GM23248 (cell line): ENCODE data around the gene SORT1. TPM values are rescaled to one million over a fixed set of nuclear protein-coding genes. Genes with fewer than 3 reads are reported as not detected.
A peak's percentile ranks its signal among the peaks of the same experiment; 100 is the strongest.

Experiments
- DNase-seq: peaks from one replicate; pipeline ENCODE4 v3.0.0-alpha.2; 2015
- H2AFZ ChIP-seq: fragments of 200-600 bp; sonication (generic); 2 replicates; pipeline ENCODE4 v1.6.1; 2016; ENCODE audit warnings: antibody characterized with exemption
- H3F3A ChIP-seq: fragments of 200-600 bp; sonication (generic); 2 replicates; pipeline ENCODE4 v1.6.1; 2016; ENCODE audit warnings: mild to moderate bottlenecking, antibody characterized with exemption, mixed run types; ENCODE audit not compliant: insufficient read depth
- H3K27ac ChIP-seq: fragments of 200-600 bp; sonication (generic); 2 replicates; pipeline ENCODE4 v1.5.1; 2016; ENCODE audit warnings: mild to moderate bottlenecking
- H3K27me3 ChIP-seq: fragments of 200-600 bp; sonication (generic); replicated peaks from 2 replicates; pipeline ENCODE4 v1.6.1; 2016; ENCODE audit warnings: mild to moderate bottlenecking; ENCODE audit not compliant: insufficient read depth
- H3K36me3 ChIP-seq: fragments of 200-600 bp; sonication (generic); 2 replicates; pipeline ENCODE4 v1.6.1; 2016; ENCODE audit warnings: low read depth, mild to moderate bottlenecking
- H3K4me1 ChIP-seq: fragments of 200-600 bp; sonication (generic); 2 replicates; pipeline ENCODE4 v1.6.1; 2016; ENCODE audit warnings: mild to moderate bottlenecking; ENCODE audit not compliant: insufficient read depth
- H3K4me2 ChIP-seq: fragments of 200-600 bp; sonication (generic); one replicate; pipeline ENCODE4 v1.6.1; 2016; ENCODE audit warnings: mild to moderate bottlenecking; ENCODE audit not compliant: unreplicated experiment
- H3K4me3 ChIP-seq: fragments of 200-600 bp; sonication (generic); 2 replicates; pipeline ENCODE4 v1.5.1; 2016; ENCODE audit warnings: mild to moderate bottlenecking
- H3K79me2 ChIP-seq: fragments of 200-600 bp; sonication (generic); 2 replicates; pipeline ENCODE4 v1.6.1; 2016; ENCODE audit warnings: mild to moderate bottlenecking; ENCODE audit not compliant: insufficient read depth
- H3K9ac ChIP-seq: fragments of 200-600 bp; sonication (generic); 2 replicates; pipeline ENCODE4 v1.6.1; 2016; ENCODE audit warnings: mild to moderate bottlenecking
- H3K9me2 ChIP-seq: fragments of 200-600 bp; sonication (generic); 2 replicates; pipeline ENCODE4 v1.6.1; 2016; ENCODE audit warnings: mixed run types, mild to moderate bottlenecking, moderate library complexity; ENCODE audit not compliant: insufficient read depth
- H3K9me3 ChIP-seq: fragments of 200-600 bp; sonication (generic); one replicate; pipeline ENCODE4 v1.6.1; 2017; ENCODE audit warnings: low read depth
- H4K20me1 ChIP-seq: fragments of 200-600 bp; sonication (generic); 2 replicates; pipeline ENCODE4 v1.6.0; 2016; ENCODE audit not compliant: insufficient read depth
- EZH2 ChIP-seq: fragments of 200-600 bp; sonication (generic); IDR thresholded peaks from 2 replicates; pipeline ENCODE4 v1.6.1; 2018; ENCODE audit warnings: antibody characterized with exemption, mild to moderate bottlenecking; ENCODE audit not compliant: insufficient read depth, poor library complexity, severe bottlenecking
- EZH2phosphoT487 ChIP-seq: fragments of 200-600 bp; sonication (generic); IDR thresholded peaks from 2 replicates; pipeline ENCODE4 v1.6.1; 2018; ENCODE audit warnings: antibody characterized with exemption, moderate library complexity, mild to moderate bottlenecking, low read depth; ENCODE audit not compliant: insufficient read depth
- WGBS, 2 experiments: methylation state at CpG; one replicate each; pipeline ENCODE4 v1.1.6; 2015 to 2017; ENCODE audit warnings: low lambda C conversion rate in 2 of 2, low coverage in 1 of 2; ENCODE audit errors: missing lambda C conversion rate in 2 of 2; 5-methylcytosine and 5-hydroxymethylcytosine counted together
- in situ Hi-C: fragments of 300-500 bp; cut with MboI; formaldehyde crosslinking; loops from 2 replicates; pipeline ENCODE4 v1.15.0; 2020
- polyA plus RNA-seq: library from polyadenylated mRNA; unstranded; fragments of >200 nt; fragmentation: Nextera tagmentation; extraction: Ambion mirVana; gene quantifications from 2 replicates; pipeline ENCODE4 v1.2.1, GENCODE V29; 2016
- total RNA-seq: library from RNA; depleted of rRNA; stranded (reverse); fragments of >200 nt; shearing (Covaris generic); gene quantifications from 2 replicates; pipeline ENCODE4 v1.2.3, GENCODE V29; 2014

SORT1 gene
- total and polyA plus RNA-seq, 2 experiments from 2014 or later: 7.1 to 8.4 TPM

GRCh38 chr1:109265741-109266330 lies 131.9 kb downstream of the SORT1 start:
- in situ Hi-C loops: loop anchor here (10.0 kb wide), 1 partner anchor 269 kb away; the partner anchor contains the start of gene GPR61
- Histone ChIP-seq H3K9me3 (no peaks in the 10 kb centered on the region), H3K36me3 (no peaks in the 10 kb centered on the region), H3F3A (no peaks in the 10 kb centered on the region), H4K20me1 (no peaks in the 10 kb centered on the region), H3K4me1 (no peaks in the 10 kb centered on the region), H3K27me3 (no peaks in the 10 kb centered on the region), H2AFZ (no peak overlapping the region), H3K79me2 (no peaks in the 10 kb centered on the region), H3K4me2 (no peak overlapping the region), H3K4me3 (no peak overlapping the region), H3K9me2 (no peaks in the 10 kb centered on the region), H3K9ac (no peak overlapping the region), H3K27ac (no peak overlapping the region)
- DNase-seq: no peak
- 87 to 92% methylated on average over 7 to 13 of the region's 13 CpGs for WGBS, 2 experiments
- TF ChIP-seq EZH2 (no peak), EZH2phosphoT487 (no peak)

- no peak overlapping the region for H3K9ac ChIP-seq
- no peaks in the 10 kb centered on the region for H3F3A ChIP-seq
- no peak overlapping the region for H2AFZ ChIP-seq
- no peak overlapping the region for H3K4me2 ChIP-seq
- WGBS, 2 experiments: 73 to 80% methylated on average over 4 of the region's 4 CpGs
- TF ChIP-seq EZH2phosphoT487 (no peak), EZH2 (no peak)
- H3K79me2 ChIP-seq: no peaks in the 10 kb centered on the region
- no peaks in the 10 kb centered on the region for H3K9me3 ChIP-seq
- no peaks in the 10 kb centered on the region for H4K20me1 ChIP-seq
- no peaks in the 10 kb centered on the region for H3K36me3 ChIP-seq
- H3K4me1 ChIP-seq: no peaks in the 10 kb centered on the region
- no peak for DNase-seq
- H3K27ac ChIP-seq: no peak overlapping the region
- no peaks in the 10 kb centered on the region for H3K27me3 ChIP-seq
- in situ Hi-C loops: loop anchor here (10.0 kb wide), 1 partner anchor 270 kb away; the partner anchor contains the start of gene GPR61
- H3K9me2 ChIP-seq: no peaks in the 10 kb centered on the region
- no peak overlapping the region for H3K4me3 ChIP-seq
Observed at GRCh38 chr1:109265016-109265415, 132.7 kb downstream of the SORT1 start.

GRCh38 chr1:109264379-109264755 lies 133.4 kb downstream of the SORT1 start:
- Histone ChIP-seq H3F3A (no peaks in the 10 kb centered on the region), H3K4me1 (no peaks in the 10 kb centered on the region), H4K20me1 (no peaks in the 10 kb centered on the region), H3K9me3 (no peaks in the 10 kb centered on the region), H3K9me2 (no peaks in the 10 kb centered on the region), H3K79me2 (no peaks in the 10 kb centered on the region), H3K9ac (no peak overlapping the region), H3K4me2 (no peak overlapping the region), H3K27me3 (no peaks in the 10 kb centered on the region), H3K36me3 (no peaks in the 10 kb centered on the region), H3K4me3 (no peak overlapping the region), H2AFZ (no peak overlapping the region), H3K27ac (no peak overlapping the region)
- TF ChIP-seq EZH2: no peak
- no peak for TF ChIP-seq EZH2phosphoT487
- WGBS, 2 experiments: 69 to 80% methylated on average over 9 of the region's 9 CpGs
- in situ Hi-C loops: loop anchor here (10.0 kb wide), 1 partner anchor 270 kb away; the partner anchor contains the start of gene GPR61
- no peak for DNase-seq

- Histone ChIP-seq H3K4me3 (no peak overlapping the region), H3K4me1 (no peaks in the 10 kb centered on the region), H4K20me1 (no peaks in the 10 kb centered on the region), H3K79me2 (no peaks in the 10 kb centered on the region), H3K36me3 (no peaks in the 10 kb centered on the region), H3F3A (no peaks in the 10 kb centered on the region), H3K9ac (no peak overlapping the region), H3K27me3 (no peaks in the 10 kb centered on the region), H3K27ac (no peak overlapping the region), H2AFZ (0 out of 2 replicates have a peak overlapping the region, but pooled peaks have one; percentile 46), H3K9me3 (no peaks in the 10 kb centered on the region), H3K9me2 (no peaks in the 10 kb centered on the region), H3K4me2 (no peak overlapping the region)
- in situ Hi-C loops: loop anchor here (10.0 kb wide), 1 partner anchor 271 kb away; the partner anchor contains the start of gene GPR61
- peak; percentile 86 for DNase-seq
- 43% methylated on average over 29 of the region's 29 CpGs for WGBS, 2 experiments
- no peak for TF ChIP-seq EZH2
- no peak for TF ChIP-seq EZH2phosphoT487
Observed at GRCh38 chr1:109263597-109264378, 133.9 kb downstream of the SORT1 start.
